NCI-H2196 treated with DMSO at 0.1 percent for 48 hours (cell line): ENCODE measurements around the gene PIGT.
A peak's percentile ranks its signal among the peaks of the same experiment; 100 is the strongest.

Experiments used
- DNase-seq: peaks from one replicate; lab custom pipeline; 2025; ENCODE audit not compliant: unreplicated experiment; lab: John Stamatoyannopoulos, UW

PIGT gene

DNA sequence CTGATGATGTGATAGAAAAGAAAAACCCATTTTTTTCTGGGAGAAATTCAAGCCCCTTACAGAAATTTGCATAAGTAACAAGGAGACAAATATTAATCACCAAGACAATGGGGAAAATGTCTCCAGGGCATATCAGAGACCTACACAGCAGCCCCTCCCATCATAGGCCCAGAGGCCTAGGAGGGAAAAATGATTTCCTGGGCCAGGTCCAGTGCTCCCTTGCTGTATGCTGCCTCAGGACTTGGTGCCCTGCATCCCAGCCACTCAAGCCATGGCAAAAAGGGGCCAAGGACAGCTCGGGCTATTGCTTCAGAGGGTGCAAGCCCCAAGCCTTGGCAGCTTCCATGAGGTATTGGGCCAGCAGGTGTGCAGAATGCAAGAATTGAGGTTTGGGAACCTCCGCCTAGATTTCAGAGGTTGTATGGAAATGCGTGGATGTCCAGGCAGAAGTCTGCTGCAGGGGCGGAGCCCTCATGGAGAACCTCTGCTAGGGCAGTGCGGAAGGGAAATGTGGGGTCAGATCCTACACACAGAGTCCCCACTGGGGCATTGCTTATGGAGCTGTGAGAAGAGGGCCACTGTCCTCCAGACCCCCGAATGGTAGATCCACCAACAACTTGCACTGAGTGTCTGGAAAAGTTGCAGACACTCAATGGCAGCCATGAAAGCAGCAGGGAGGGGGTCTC is 15.5 kb upstream of the PIGT start:
- DNase-seq, result no peak

- DNase-seq, result no peak
These were observed 13.0 kb upstream of the PIGT start for GRCh38 chr20:45402946-45403345.

DNA sequence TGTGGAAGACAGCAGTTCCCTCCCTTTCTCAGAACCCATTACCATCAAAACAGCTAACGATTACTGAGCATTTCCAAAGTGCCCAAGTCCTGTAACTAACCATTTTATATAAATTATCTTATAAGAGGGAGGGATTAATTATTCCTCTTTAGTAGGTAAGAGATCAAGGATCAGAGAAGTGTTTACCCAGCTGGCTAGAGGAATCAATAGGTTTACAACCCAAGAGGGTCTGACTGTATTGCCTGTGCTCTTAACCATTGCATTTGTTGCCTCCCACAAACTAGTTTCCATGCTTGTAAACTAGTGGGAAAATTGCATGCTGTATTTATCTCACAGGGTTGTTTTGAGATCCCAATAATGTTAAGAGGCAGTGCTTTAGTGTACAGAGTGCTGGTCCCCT is 11.5 kb upstream of the PIGT start:
- DNase-seq, result no peak

DNA sequence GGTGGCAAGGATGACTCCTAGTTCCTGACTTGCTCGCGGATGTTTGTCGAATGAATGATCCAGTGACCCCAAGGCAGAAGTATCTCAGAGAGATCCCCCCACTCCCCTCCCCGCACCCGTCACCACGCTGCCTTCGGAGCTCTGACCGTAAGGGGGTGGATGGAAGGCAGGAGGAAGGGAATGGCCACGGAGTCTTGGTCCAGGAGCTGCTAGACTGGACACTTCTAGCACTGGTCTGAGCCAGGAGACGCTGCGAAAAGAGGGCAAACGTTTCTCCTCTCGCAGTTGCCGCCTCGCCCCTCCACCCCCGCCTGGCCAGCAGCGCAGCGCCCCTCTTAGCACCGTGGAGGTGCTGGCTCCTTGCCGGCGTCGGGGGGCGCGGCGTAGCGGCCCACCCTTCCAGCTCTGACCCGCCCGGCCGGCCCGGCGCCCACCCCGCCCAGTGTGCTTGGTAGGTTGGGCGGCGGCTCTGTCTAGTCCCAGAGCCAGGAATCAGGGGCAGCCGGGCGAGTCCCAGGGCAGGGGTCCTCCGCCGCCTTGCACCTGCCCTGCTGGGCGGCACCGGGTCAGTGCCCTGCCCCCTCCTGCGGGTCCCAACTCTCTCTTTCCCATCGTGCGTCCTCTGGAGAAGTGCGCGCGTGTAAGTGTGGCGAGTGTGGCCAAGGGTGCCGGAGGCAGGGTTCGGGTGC is 10.2 kb upstream of the PIGT start:
- DNase-seq, result no peak

- peak; percentile 12 for DNase-seq
These were observed 9.5 kb upstream of the PIGT start for GRCh38 chr20:45406260-45407066.

DNA sequence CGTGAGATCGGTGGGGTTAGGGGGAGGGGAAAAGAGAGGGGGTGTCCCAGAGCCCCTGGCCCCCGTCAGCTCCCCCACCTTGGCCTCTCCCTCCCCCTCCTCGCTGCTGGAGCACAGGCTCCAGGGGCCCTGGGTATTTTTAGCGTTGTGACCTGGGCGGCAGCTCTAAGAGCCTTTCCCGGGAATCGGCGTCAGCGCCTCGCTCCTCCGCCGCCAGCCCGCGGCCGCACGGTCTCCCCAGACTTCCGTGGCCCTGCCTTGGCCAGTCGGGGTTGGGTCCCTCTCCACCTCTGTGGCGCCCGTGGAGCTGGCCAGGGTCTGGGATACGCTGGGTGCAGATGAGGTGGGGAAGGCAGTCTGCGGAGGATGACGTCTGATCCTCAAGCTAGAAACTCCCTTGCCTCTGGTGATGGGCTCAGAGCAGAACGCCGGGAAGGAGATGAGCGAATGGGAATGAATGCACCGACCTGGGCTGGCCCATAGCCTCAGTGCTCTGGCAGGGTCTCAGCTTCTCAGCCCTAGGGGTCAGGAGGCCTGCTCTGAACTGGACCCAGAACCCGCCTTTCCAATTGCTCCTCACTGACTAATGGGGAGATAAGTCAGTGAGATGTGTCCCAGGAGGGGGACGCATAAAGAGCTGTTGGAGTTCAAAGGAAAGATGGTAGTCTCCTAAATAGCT is 8.7 kb upstream of the PIGT start:
- no peak for DNase-seq

DNA sequence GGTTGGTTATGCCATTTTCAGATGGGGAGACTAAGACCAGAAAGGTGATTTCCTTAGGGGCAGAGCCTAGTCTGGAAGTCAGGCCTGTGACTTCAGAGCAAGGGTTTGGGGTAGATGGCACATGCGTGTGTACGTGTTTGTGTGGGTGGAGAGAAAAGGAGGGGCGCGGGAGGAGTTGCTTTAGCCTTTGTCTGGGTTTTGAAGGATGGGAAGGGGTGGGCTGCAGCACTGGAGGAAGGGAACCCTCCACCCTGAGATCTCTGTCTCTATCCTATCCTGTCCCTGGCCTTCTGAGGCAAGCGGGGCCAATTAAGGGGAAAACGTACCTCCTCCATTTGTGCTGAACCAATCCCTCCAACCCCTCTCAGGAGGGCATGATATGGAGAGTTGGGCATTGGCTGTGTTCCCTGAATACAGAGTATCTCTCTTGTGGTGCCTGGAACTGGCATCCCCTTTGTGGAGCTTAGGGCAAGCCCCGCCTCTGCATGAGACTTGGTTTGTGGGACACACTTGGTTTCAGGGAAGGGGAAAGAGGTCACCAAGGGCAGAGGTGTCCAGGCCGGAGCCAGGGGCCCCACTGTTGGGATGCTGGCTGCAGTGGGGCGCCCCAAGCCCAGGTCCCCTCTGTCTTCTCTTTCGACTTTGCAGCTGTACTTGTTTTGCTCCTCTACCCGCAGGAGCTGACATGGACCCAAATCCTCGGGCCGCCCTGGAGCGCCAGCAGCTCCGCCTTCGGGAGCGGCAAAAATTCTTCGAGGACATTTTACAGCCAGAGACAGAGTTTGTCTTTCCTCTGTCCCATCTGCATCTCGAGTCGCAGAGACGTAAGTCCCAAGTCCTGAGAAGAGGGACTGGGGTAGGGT is 7.9 kb upstream of the PIGT start, which contains the start of gene DBNDD2:
Gene DBNDD2, plus strand, starts transcription at position 507 of the 863 bp plus-strand sequence. Its CDS starts 179 bp downstream, at position 686.
- no peak for DNase-seq

DNA sequence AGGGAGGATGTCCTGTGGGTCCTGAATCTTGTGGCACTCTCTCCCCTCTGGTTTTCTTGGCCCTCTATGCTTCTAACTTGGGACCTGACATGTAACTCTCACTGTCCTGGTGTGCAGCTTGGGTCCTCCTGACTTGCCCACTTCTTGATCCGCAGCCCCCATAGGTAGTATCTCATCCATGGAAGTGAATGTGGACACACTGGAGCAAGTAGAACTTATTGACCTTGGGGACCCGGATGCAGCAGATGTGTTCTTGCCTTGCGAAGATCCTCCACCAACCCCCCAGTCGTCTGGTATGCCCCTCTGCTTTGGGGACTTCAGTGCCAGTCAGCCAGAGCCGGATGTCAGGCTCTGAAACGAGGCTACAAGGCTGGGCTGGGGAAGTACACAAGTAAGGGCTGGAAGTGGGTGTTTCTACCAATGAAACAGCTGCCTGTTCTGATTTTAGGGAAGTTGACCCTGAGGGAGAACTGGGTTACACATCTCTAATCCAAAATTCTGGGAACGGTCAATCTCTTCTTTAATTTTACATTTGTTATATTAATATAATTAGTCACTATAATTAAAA is 7.2 kb upstream of the PIGT start:
- no peak for DNase-seq

GRCh38 chr20:45409521-45410272 is 6.2 kb upstream of the PIGT start:
- no peak for DNase-seq

- DNase-seq, result no peak
These were observed 5.1 kb upstream of the PIGT start for GRCh38 chr20:45410887-45411286.

GRCh38 chr20:45412653-45413052 is 3.3 kb upstream of the PIGT start:
- DNase-seq, result no peak

- DNase-seq, result no peak
These were observed 2.5 kb upstream of the PIGT start for GRCh38 chr20:45413479-45413878.

- no peak for DNase-seq
These were observed 976 bp downstream of the PIGT start for GRCh38 chr20:45416917-45417316.

GRCh38 chr20:45419188-45420091 is 3.5 kb downstream of the PIGT start:
- DNase-seq, result peak; percentile 95

- no peak for DNase-seq
These were observed 4.2 kb downstream of the PIGT start for GRCh38 chr20:45420125-45420524.

DNA sequence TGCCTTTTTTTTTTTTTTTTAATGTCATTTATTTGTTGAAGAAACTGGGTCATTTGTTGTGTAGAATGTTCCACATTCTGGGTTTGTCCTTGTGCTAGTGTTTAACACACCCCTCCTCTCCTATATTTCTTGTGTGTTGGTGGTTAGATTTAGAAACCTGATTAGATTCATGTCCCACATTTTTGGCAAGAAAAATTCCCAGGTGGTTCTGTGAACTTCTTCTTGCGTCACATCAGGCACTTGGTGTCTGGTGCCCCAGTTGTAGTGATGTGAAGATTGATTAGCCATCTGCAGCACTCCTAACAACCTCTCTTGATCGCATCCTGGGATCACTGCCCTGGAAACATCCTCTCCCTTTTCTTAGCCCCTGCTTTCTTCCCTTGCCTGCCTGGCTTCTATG is 7.8 kb downstream of the PIGT start:
- no peak for DNase-seq

- no peak for DNase-seq
These were observed 9.6 kb downstream of the PIGT start for GRCh38 chr20:45425561-45425960.

- DNase-seq, result no peak
These were observed 10.5 kb downstream of the PIGT start for GRCh38 chr20:45426320-45427016.
